K562 (cell line): ENCODE data around the gene ELOA2. TPM values are rescaled to one million over a fixed set of nuclear protein-coding genes. Genes with fewer than 3 reads are reported as not detected.

Source experiments
- BMI1 ChIP-seq: fragments of 150-350 bp; IDR thresholded peaks from 2 replicates; pipeline ENCODE4 v1.6.1; 2014; ENCODE audit warnings: low read length
- GTF2E2 ChIP-seq: fragments of 200-800 bp; sonication (Bioruptor generic); IDR thresholded peaks from 2 replicates; pipeline ENCODE4 v1.6.1; 2016; ENCODE audit warnings: missing genetic modification characterization, missing compliant biosample characterization
- KDM2B ChIP-seq: fragments of 250-450 bp; sonication (Bioruptor Pico); IDR thresholded peaks from 2 replicates; pipeline ENCODE4 v1.8.0; 2021; ENCODE audit warnings: mild to moderate bottlenecking, moderate library complexity
- MED1 ChIP-seq: sonication (generic); formaldehyde crosslinking; IDR thresholded peaks from 2 replicates; pipeline ENCODE4 v1.8.1; 2023; ENCODE audit warnings: missing genetic modification reagents, borderline replicate concordance
- MYNN ChIP-seq, 2 experiments: sonication (generic); formaldehyde crosslinking in 1 of 2; IDR thresholded peaks; 2 replicates each; pipeline versions ENCODE4 v1.5.0 to v1.6.1; 2016 to 2020; ENCODE audit warnings: antibody characterized with exemption in 1 of 2, missing genetic modification reagents in 1 of 2
- NRF1 ChIP-seq, 2 experiments: fragments of 450-650 bp; IDR thresholded peaks in 1 of 2; conservative IDR thresholded peaks in 1 of 2; 2 replicates each; pipeline ENCODE4 v1.6.1; 2014; ENCODE audit warnings: mild to moderate bottlenecking in 2 of 2
- SMC3 ChIP-seq: conservative IDR thresholded peaks from 2 replicates; pipeline ENCODE4 v1.6.1; 2011; ENCODE audit warnings: low read depth, low read length, improper control_type of control experiment; ENCODE audit not compliant: insufficient read depth
- SRSF7 ChIP-seq: fragments of 200-400 bp; formaldehyde crosslinking; optimal IDR thresholded peaks from 2 replicates; pipeline ENCODE3; 2017; ENCODE audit warnings: mild to moderate bottlenecking, low read depth, low read length
- TAF15 ChIP-seq: fragments of 200-400 bp; formaldehyde crosslinking; IDR thresholded peaks from 2 replicates; pipeline ENCODE4 v1.6.1; 2017; ENCODE audit warnings: mild to moderate bottlenecking, low read depth, low read length, moderate library complexity
- TGIF2 ChIP-seq: sonication (generic); formaldehyde crosslinking; IDR thresholded peaks from 2 replicates; pipeline ENCODE4 v1.8.1; 2022; ENCODE audit warnings: mild to moderate bottlenecking, missing genetic modification reagents, moderate library complexity
- TSC22D4 ChIP-seq: fragments of 450-650 bp; IDR thresholded peaks from 2 replicates; pipeline ENCODE4 v1.6.1; 2016; ENCODE audit warnings: missing genetic modification characterization, missing biosample characterization, control low read depth
- ZBTB1 ChIP-seq: sonication (generic); formaldehyde crosslinking; IDR thresholded peaks from 2 replicates; pipeline ENCODE4 v1.8.1; 2023; ENCODE audit warnings: missing genetic modification reagents, low read depth, mild to moderate bottlenecking, borderline replicate concordance
- ZNF561 ChIP-seq: fragments of 450-650 bp; formaldehyde crosslinking; conservative IDR thresholded peaks from 2 replicates; pipeline ENCODE4 v1.4.0; 2020; ENCODE audit warnings: mild to moderate bottlenecking, moderate library complexity
- polyA plus RNA-seq, 8 experiments: library from polyadenylated mRNA; depleted of rRNA in 4 of 8; stranded (reverse) in 5 of 8; unstranded in 3 of 8; fragments of >200 nt; fragmentation: Nextera tagmentation in 2 of 8; fragmentation: Illumina TruSeq in 1 of 8; extraction: Ambion mirVana in 2 of 8; extraction: Trizol in 1 of 8; gene quantifications; 2 replicates each; pipeline versions ENCODE4 v1.2.1 to v1.2.3, GENCODE V29; 2011 to 2014; ENCODE audit warnings: inconsistent platforms in 1 of 8, missing spikeins in 1 of 8
- total RNA-seq, 7 experiments: library from RNA; depleted of rRNA in 6 of 7; stranded (reverse); fragments of >200 nt in 6 of 7; fragmentation: Illumina TruSeq in 2 of 7; extraction: Trizol in 2 of 7; gene quantifications; 2 replicates each; pipeline versions ENCODE4 v1.2.1 to v1.2.3, GENCODE V29; 2011 to 2021; ENCODE audit warnings: low replicate concordance in 1 of 7
- TF ChIP-seq, protein P1 (sequence below): fragments of 450-650 bp; IDR thresholded peaks from 2 replicates; pipeline ENCODE4 v1.6.1; 2014; ENCODE audit warnings: low read depth, mild to moderate bottlenecking, moderate library complexity, borderline replicate concordance
- TF ChIP-seq, protein P2 (sequence below): sonication (generic); formaldehyde crosslinking; IDR thresholded peaks from 2 replicates; pipeline ENCODE4 v1.8.1; 2023; ENCODE audit warnings: mild to moderate bottlenecking, missing genetic modification reagents
- TF ChIP-seq, protein P3 (sequence below): fragments of 250-450 bp; sonication (Bioruptor Pico); IDR thresholded peaks from 2 replicates; pipeline ENCODE4 v1.4.0; 2020; ENCODE audit warnings: mild to moderate bottlenecking, moderate library complexity
- TF ChIP-seq, protein P4 (sequence below): fragments of 450-650 bp; IDR thresholded peaks from 2 replicates; pipeline ENCODE4 v1.6.1; 2016

ELOA2 gene
- total and polyA plus RNA-seq, 9 of the 15 experiments (the other 6 are each of a cell fraction or from before 2014, with no cell fraction given): not detected

DNA sequence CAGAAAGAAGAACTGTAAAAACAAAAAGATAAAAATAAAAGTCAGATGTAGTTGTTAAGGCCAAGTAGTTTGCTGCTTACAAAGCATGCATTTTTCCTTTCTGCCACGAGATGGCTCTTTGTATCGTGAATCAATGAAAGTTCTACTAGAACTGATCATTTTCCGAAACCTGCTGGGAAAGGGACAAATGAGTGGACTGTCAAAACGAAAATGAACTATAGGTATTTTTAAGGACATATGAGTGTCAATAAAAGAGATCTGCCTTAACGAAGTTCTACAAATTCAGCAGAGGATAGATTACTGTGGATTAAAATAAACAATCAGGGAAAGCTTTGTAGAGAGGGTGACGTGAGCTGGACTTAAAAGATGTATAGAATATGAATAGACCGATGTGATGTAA lies 15.0 kb upstream of the ELOA2 start (continued):
- TF ChIP-seq ZNF561 (CRISPR knock-in tag) (no peak), ZBTB1 (CRISPR knock-in tag) (no peak), NRF1 (conservative IDR thresholded peaks at IDR 0.05 in 1 of 2, IDR thresholded peaks at IDR 0.05 in 1 of 2) (no peak), SRSF7 (no peak), TSC22D4 (no peak), BMI1 (peak; percentile 70; the same call in 1 of the 2 replicates), GTF2E2 (no peak), SMC3 (peak; percentile 38; the same call in 1 of the 2 replicates), KDM2B (CRISPR knock-in tag) (no peak), MYNN (IDR thresholded peaks at IDR 0.05) (no peak), MYNN (CRISPR knock-in tag; IDR thresholded peaks at IDR 0.05) (no peak), TGIF2 (CRISPR knock-in tag) (no peak), MED1 (CRISPR knock-in tag) (no peak), TAF15 (no peak)
- TF ChIP-seq, protein P1, sequence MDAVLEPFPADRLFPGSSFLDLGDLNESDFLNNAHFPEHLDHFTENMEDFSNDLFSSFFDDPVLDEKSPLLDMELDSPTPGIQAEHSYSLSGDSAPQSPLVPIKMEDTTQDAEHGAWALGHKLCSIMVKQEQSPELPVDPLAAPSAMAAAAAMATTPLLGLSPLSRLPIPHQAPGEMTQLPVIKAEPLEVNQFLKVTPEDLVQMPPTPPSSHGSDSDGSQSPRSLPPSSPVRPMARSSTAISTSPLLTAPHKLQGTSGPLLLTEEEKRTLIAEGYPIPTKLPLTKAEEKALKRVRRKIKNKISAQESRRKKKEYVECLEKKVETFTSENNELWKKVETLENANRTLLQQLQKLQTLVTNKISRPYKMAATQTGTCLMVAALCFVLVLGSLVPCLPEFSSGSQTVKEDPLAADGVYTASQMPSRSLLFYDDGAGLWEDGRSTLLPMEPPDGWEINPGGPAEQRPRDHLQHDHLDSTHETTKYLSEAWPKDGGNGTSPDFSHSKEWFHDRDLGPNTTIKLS: no peak
- TF ChIP-seq, protein P2, sequence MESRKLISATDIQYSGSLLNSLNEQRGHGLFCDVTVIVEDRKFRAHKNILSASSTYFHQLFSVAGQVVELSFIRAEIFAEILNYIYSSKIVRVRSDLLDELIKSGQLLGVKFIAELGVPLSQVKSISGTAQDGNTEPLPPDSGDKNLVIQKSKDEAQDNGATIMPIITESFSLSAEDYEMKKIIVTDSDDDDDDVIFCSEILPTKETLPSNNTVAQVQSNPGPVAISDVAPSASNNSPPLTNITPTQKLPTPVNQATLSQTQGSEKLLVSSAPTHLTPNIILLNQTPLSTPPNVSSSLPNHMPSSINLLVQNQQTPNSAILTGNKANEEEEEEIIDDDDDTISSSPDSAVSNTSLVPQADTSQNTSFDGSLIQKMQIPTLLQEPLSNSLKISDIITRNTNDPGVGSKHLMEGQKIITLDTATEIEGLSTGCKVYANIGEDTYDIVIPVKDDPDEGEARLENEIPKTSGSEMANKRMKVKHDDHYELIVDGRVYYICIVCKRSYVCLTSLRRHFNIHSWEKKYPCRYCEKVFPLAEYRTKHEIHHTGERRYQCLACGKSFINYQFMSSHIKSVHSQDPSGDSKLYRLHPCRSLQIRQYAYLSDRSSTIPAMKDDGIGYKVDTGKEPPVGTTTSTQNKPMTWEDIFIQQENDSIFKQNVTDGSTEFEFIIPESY (CRISPR knock-in tag): no peak
- TF ChIP-seq, protein P3, sequence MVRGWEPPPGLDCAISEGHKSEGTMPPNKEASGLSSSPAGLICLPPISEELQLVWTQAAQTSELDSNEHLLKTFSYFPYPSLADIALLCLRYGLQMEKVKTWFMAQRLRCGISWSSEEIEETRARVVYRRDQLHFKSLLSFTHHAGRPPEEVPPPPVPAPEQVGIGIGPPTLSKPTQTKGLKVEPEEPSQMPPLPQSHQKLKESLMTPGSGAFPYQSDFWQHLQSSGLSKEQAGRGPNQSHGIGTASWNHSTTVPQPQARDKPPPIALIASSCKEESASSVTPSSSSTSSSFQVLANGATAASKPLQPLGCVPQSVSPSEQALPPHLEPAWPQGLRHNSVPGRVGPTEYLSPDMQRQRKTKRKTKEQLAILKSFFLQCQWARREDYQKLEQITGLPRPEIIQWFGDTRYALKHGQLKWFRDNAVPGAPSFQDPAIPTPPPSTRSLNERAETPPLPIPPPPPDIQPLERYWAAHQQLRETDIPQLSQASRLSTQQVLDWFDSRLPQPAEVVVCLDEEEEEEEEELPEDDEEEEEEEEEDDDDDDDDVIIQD: no peak
- TF ChIP-seq, protein P4, sequence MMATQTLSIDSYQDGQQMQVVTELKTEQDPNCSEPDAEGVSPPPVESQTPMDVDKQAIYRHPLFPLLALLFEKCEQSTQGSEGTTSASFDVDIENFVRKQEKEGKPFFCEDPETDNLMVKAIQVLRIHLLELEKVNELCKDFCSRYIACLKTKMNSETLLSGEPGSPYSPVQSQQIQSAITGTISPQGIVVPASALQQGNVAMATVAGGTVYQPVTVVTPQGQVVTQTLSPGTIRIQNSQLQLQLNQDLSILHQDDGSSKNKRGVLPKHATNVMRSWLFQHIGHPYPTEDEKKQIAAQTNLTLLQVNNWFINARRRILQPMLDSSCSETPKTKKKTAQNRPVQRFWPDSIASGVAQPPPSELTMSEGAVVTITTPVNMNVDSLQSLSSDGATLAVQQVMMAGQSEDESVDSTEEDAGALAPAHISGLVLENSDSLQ: no peak
